HG03097 (cell line): ENCODE results near the gene SLC43A3.

ENCODE experiments used
- ATAC-seq: cut with Tn5 transposase; IDR thresholded peaks from one replicate; pipeline ENCODE4 v1.9.1; 2021; ENCODE audit not compliant: unreplicated experiment, low FRiP score

SLC43A3 gene

DNA sequence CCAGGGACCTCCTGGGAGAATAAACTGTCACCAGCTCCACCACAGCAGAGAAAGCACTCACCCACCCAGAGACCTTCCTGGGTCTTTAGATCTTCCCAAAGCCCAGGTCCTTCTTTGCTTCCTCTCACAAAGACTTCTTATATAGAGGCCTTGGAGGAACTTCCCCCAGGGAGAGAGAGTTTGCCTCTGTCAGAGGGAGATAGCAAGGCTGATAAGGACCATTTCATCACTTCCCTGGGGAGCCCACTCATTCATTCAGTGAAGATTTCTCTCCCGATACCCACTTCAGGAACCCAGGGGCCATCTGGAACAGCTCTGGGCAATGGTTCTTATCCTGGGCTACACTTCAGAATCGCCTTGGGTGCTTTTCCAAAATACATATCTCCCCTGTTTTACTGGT lies 36.4 kb downstream of the SLC43A3 start, which contains the start of gene PRG2:
TSS of gene PRG2 (minus strand) at position 116 of the 400 bp plus-strand sequence. CDS start 706 bp downstream, outside the sequence.
- ATAC-seq = no peak

DNA sequence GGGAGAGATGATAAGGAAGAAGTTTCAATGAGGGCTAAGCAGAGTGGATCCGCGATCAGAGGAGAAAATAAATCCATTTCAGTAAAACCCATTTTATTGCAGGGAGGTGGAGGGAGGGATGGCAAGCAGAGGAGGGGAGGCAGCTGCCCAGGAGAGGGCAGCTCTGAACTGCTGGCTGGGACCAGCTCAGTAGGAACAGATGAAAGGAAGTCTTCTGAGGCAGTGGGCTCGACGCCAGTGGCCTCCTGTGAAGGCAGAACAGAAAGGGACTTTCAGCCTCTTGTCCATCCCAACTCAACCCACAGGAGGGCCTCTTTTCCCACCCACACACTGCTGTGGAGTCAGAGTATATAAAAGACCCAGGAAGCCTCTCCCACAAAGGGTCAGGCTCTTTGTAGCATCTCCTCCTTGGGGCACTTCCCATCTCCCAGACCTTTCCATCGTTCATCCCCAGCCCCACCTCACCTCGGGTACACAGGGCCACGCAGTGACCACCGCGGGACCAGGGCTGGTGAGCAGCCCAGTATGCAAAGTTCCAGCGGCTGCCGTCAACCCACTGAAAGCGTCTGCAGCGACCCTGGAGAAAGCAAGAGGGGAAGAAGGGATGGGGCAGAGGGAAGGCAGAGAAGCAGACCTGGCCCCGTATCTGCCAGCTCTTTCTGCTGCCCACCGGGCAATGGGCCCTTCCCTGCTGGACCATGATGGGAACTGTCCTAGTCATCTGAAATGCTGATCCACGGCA lies 39.5 kb downstream of the SLC43A3 start:
- no peak for ATAC-seq

DNA sequence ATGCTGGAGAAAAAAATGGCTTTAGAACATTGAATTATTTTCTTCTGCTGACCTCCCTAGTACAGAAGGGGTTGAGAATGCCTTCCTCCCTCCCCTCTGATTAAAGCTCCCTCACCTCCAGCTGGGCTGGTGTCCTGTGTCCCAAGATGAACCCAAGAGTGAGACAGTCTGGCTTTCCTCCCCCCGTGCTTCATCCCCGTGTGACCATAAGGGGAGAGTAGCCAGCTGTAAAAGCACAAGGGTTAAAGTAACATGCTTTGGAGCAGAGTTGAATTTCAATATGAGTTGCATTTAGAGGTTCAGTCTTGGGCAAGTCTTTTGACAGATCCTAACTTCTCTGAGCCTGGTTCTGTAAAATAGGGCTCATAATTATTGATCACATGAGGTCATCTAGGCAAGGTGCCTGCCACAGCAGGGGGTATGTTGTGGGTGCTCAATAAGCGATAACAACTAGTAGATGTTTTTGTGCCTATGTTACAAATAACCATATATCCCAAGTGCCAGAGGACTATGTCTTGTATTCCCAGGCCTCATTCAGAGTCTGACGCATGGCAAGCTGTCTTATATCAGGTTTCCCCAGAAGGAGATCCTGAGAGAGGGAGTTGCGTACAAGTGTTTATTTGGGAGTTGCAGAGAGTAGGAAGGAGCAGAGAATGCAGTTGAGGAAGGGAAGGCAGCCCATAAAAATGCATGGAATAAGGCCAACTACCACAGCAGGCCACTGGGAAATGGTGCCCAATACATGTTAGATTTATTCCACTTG lies 40.6 kb downstream of the SLC43A3 start:
- no peak for ATAC-seq

DNA sequence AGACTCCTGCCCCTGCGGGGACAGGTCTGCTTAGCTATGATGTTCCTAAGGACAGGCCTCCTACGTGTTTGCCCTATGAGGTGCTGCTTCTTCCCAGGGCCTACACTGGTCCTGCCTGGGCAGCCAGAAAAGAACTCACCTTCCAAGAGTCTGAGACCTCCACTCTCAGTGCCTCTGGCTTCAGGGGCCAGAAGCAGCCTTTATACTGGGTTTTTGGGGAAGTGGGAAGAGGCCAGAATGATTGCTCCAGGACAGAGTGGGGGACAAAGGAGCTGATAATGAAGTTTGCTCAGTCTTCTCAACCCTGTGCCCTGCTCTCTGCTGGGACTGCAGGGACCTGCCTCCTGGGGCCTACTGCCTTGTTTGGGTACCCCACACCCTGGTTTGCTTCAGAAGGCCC lies 45.9 kb downstream of the SLC43A3 start, which contains the start of gene PRG3:
TSS of gene PRG3 (minus strand) at position 176 of the 400 bp plus-strand sequence. CDS start 442 bp downstream, outside the sequence.
- ATAC-seq = no peak

DNA sequence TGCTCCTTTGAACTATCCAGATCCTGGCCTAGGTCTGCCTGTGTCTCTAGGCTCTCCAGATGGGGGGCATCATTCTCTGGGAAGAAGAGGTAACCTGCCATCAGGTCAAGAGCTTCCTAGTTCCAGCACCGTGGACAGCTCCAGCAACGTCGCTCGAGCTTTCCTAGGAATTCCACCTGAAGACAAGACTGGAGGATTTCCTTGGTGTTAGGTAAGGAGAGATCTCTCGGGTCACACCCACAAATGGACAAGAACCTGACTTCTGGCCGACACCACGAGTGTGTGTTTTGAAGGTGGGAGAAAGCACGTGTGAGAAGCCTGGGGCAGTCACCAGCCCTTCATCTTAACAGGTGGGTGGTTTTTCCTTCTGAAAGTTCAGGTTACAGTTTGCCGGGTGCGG lies 47.2 kb downstream of the SLC43A3 start:
- no peak for ATAC-seq

DNA sequence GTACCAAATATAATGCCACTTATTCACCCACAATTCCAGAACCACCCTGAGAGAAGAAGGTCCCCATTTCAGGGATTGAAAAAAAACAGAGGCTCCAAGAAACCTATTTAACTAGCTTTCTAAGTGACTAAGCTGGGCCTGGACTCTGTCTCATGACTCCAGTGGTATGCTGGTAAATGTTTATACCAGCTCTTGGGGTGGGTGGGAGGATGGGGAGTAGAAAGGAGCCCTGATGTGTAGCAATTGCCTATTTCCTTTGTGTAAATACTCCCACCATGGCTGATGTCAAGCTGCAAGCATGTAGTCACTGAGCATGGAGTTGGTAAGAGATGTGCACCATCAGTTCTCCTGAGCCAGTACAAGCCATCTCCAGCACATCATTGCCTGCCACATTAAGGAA lies 48.7 kb downstream of the SLC43A3 start:
- ATAC-seq = no peak

DNA sequence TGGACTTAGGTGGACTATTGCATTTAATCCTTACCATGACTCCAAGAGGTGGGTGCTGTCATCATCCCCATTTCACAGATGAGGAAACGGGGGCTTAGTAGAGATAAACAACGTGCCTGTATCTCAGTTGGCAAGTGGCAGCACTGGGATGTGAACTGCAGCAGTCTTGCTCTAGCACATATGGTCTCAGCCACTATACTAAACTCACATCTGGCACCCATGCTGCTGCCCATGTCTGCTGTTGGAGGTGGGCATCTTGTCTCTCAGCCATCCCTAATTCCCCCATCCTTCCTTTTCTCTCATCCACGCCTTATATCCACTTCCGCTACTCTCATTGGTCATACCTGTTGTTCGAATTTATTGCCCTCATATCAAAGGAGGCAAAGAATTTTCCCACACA lies 49.8 kb downstream of the SLC43A3 start:
- ATAC-seq = no peak

DNA sequence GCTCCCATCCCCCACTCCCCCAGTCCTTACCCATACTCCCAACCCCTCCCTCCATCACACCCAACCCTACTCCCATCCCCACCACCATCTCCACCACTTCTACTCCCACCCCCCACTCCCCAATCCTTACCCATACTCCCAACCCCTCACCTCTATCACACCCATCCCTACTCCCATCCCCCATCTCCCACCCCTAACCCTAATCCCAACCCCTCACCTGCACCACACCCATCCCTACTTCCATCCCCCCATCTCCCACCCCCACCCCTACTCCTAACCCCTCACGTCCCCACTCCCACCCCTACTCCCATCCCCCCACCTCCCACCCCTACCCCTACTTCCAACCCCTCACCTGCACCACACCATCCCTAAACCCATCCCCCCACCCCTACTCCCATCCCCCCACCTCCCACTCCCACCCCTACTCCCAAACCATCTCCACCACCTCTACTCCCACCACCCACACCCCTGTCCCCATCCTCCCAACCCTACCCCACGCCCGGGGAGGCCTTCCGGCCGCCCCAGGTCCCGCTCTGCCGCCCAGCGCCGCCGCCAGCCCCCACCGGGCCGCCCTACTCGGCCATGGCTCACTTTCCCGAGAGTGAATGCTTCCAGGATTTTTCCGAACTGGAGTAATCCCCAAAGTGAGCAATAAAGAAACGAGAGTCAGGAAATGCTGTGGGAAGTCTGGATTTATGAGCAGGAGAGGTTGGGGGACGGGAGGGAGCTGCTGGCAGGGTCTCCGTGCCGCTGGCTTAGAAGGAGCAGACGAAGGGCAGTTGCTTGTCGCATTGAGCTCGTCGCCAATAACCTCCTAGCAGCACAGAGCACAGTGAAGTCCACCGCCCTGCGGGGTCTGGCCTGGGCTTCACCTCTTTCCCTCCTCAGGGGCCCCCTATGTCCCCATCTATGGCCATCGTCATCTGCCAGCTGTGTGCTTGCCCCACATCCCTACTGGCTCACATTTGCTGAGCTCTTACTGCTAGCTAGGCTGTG lies 50.5 kb downstream of the SLC43A3 start:
- no peak for ATAC-seq

DNA sequence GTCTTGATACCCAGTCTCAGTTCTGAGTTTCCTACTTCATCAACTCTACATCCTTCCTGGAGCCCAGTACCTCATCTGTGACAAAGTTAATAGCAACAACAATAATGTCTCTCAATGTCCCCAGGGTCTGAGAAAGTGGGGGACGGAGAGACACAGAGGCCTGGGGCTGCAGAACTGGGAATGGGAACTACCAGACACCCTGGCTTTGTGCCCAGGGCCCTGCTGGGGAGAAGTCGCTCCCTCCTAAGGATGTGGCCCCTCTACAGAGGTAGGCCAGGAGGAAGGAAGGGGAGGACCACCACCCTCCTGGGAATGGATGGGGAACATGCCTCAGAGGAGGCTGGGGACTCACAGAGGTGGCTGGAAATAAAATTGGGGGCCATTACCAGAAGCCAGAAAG lies 51.4 kb downstream of the SLC43A3 start:
- no peak for ATAC-seq

DNA sequence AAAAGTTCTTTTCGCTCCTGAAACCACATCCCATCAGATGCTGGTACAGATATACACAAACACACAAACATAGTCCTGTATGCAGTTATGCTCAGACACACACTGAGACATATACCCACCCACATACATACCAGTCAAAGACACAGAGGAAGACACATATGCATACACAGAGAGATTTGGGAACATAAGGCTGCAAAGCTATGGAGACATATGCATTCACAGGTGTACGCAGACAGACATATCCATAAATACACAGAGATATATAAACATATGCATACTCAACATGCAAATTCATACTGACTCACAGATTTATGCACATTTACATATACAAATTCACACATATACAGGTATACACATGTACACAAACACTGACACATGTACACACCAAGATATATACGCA lies 52.0 kb downstream of the SLC43A3 start:
- ATAC-seq = no peak

DNA sequence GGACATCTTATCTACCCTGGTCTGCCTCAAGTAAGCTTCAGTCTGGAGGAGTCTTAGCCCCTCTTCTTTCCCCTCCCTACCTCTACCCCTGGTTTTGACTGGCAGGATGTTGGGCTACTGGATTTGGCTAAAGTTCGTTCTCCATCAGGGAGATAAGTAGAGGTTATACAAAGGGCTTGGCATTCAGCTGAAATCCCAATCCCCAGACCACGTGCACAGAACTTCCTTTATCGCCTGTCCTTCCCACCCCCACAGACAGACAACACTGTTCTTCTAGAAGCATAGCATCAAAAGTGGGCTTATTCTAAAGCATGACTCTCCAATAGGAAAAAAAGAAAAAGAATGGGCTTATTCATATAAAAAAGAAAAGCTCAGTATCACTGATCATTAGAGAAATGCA lies 53.8 kb downstream of the SLC43A3 start:
- no peak for ATAC-seq

DNA sequence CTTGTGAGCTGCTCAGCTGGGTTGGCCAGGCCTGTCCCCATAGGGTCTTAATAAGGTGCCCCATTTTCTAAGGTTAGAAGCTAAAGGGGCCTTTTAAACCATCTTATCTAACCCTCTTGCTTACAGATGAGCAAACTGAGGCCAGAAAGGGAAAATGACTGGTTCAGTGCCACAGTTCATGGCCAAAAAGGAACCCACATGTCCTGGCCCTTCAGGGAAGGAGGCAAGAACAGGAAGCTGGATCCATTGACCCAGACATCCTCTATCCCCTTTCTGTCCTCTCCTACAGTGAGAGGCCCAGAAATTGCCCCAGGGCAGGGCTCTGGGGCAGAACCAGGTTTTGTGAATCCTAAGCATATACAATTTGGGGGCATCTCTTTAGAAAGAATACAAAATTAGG lies 56.0 kb downstream of the SLC43A3 start:
- ATAC-seq = no peak

DNA sequence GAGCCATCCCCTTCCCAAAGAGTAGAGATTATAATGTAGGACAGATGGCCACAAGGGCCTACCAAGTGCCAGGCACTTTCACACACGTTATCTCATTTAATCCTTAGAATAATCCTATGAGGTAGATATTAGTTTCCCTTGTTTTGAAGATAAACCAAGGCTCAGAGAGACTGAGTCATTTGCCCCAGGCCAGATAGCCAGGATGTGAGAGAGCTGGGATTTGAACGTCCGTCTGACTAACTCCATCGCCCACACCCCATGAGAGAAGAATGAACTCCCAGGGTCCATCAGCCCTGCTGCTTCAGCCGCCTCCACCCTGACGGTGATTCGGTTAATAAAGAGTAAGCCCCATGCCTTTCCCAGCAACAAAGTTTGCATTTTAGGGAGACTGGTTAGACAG lies 56.7 kb downstream of the SLC43A3 start:
- no peak for ATAC-seq

DNA sequence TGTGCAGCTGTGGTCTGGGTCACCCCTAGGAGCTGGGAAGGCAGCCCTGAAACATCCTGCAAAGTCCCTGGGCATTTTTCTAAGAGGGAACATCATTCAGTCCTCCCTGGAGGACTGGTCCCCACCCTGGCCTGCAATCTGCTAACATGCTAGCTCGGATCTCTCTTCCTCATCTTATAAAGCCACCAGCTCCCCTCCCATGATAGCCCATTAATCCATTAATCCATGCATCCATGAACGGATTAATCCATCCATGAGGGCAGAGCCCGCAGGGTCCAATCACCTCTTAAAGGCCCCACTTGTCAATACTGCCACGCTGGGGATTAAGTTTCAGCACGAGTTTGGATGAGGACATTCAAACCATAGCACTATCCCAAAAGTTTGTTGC lies 58.1 kb downstream of the SLC43A3 start:
- ATAC-seq = no peak

DNA sequence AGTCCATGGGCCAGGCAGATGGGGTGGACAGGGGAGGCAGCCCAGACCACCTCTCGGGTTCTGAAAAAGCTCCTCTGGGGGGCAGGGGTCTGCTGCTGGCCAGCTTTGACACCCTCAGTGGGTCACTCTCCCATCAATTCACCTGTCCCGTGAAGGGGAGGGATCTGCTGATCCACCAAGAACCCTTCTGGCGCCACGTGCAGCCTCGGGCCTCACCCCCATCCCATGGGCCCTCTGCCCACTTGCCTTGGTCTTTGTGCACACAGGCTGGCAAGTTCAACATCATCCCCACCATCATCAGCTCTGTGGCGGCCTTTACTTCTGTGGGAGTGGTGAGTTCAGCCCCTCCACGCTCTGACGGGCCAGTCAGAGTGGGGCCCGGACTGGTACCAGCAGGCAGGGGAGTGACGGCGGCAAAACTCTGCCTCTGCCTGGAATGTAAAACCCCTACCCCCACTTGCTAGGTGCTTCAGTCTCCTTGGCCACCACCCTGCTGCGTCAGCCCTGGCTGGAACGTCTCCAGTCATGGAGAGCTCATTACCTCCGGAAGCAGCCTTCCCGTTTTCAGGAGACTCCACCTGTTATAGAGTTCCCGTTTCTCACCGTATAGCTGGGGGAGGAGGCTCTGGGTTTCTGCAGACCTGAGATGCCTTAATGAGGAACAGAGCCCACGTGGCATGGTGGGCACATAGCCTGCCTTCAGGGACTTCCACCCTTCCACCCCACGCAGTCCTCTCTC lies 58.6 kb downstream of the SLC43A3 start:
- no peak for ATAC-seq

DNA sequence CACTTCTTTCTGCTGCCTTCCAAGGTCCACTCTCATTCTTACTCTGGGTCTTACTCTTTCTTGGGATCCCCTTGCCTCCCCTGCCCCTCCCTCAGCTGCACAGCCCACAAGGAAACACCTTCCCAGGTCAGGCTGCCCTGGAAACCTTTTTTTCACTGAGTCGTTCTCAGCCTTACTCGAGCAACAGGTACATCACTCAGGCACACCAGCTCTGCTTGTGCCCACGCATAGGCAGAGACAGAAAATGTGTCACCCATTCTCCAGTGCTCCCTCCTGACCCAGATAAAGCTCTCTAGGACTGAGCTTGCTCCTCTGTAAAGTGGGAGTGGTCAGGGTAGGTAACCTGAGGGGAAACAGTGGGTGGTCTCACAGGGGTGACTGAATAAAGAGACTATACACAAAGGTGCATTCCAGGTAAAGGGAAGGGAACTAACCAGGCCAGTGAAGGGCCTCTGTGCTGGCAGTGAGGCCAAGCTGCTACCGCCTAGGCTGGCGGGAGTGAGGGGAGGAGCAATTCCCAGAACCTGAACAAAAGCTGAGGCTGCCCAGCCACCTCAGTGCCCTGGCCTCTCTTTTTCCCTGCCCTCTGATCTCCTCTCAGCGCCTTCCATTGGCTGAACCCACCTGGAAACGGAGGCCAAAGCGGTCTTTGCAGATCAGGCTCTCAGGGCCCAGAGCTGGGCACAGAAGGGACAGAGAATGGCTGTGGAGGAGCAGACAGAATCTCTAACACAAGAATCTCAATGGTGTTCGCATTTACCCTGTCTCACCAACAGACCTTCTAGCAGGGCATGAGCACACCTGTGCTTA lies 61.9 kb downstream of the SLC43A3 start:
- ATAC-seq = no peak

DNA sequence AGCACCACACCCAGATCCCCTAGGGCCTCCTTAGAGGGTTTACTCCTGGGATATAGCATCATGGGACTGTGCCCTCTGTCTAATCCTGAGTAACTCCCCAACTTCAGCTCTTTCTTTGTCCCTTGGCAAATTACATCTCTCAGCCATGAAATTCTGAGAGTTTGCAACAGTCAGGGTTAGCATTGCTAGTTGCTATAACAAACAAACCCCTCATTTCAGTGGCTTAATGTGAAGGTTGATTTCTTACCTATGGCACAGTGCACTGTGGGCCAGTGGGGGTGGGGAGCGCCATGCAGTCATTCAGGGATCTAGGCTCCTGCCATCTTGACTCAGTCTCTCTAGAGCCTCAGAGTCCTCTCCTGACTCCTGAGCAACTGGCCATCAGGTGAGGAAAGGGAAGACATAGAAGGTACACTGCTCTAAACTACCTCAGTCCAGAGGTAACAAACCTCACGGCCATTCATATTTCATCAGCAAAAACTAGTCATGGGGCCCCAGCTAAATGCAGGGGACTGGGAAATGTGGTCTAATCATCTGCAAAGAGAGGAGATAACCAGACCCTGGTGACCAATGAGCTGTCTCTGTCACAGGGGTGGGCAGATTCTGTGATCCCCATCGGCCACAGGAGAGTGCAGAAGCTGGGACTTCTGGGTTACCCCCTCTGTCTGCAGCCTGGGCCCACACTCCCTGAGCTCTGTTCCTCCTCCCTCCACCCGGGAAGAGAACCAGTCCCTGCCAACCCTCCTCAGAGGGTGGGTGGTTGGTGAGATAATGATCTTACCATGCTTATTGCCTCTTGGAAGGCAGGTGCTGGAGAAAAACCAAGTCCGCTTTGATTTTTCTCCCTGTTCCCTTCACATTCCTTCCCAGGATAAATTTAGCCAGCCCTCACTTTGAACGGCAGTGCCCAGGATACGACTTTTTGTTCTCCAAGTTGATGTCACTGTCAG lies 63.5 kb downstream of the SLC43A3 start:
- ATAC-seq = no peak

DNA sequence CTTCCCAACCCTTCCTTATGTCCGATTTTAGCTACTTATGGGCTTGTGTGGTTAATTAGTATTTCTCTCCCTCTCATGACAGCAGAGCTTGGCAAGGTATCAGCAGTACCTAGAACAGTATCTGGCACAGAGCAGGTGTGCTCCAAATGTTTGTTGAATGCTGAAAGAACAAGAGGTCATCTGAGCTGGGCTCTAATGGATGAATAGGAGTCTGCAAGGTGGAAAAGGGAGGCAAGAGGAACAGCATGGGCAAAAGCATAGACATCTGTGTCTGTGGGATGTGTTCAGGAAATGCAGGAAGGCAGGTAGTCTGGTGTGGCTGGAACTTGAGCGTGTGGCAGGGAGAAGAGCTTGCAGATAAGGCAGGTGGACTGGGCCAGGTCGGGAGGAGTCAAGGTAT lies 65.0 kb downstream of the SLC43A3 start:
- no peak for ATAC-seq
